HG02938 (cell line): ENCODE results near the gene MYO1F.

Experiments
- ATAC-seq: cut with Tn5 transposase; IDR thresholded peaks from one replicate; pipeline ENCODE4 v1.9.1; 2021; ENCODE audit warnings: mild to moderate bottlenecking, moderate library complexity; ENCODE audit not compliant: unreplicated experiment

Gene MYO1F

DNA sequence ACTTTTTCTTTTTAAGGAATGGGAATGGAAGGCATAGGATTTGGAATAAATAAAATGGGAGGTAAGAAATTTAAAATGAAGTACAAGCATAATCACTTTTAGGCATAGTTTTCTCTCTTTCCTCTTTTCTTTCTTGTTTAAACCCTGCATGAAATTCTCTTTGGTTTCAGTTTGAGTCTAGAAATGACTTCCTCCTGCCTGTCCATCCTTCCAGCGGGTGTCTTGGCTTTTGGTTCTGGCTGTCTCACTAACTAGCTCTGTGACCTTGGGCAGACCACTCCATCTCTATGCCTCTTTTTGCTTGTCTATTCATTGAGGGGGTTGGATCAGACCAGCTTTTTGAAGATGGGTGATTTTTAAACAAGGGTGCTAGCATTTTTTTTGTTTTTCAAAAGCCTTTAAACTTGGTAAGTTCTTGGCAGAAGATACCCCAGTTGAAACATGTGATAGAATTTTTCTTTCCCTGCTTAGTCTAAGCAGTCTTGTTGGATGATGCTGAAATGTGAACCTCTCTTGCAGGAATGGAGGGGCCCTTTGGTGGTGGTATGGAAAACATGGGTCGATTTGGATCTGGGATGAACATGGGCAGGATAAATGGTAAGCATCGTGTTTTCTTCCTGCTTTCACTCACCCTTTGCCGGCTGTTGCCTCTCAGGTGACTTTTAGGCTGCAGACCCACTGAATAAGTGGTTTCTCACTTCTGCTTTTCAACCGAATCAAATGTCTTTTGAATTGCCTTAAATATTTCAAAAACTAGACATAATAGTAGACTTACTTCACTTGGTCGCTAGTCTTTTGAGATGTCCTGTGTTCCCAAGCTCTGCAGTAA, 103.4 kb downstream of the MYO1F start:
- peak; percentile 51 for ATAC-seq
